ENCODE results near the gene CLEC1A. TPM values are rescaled to one million over a fixed set of nuclear protein-coding genes. Genes with fewer than 3 reads are reported as not detected.

CLEC1A gene
- polyA plus RNA-seq, 1 donor from 2014 or later: not detected

GRCh38 chr12:10113920-10114319 is 15.1 kb upstream of the CLEC1A start:
- no peak for TF ChIP-seq RAD21 (conservative IDR thresholded peaks at IDR 0.05)
- TF ChIP-seq POLR2AphosphoS5 (IDR thresholded peaks at IDR 0.05): no peak
- TF ChIP-seq MXI1 (conservative IDR thresholded peaks at IDR 0.05; ENCODE audit: poor library complexity, severe bottlenecking): no peak
- no peak overlapping the region for H3K27ac ChIP-seq (ENCODE audit: low read length)
- no peaks in the 10 kb centered on the region for H3K9me2 ChIP-seq (ENCODE audit: insufficient read depth, low read length)
- no peak overlapping the region for H3K4me2 ChIP-seq (ENCODE audit: low read length)
- H3F3A ChIP-seq (ENCODE audit: insufficient read depth, low read length, poor library complexity, severe bottlenecking): no peaks in the 10 kb centered on the region
- no peak overlapping the region for H2AFZ ChIP-seq (ENCODE audit: low read depth, low read length)
- H3K9me3 ChIP-seq (ENCODE audit: low read length): no peaks in the 10 kb centered on the region
- H3K79me2 ChIP-seq (replicated peaks; ENCODE audit: insufficient read depth, low read length): no peaks in the 10 kb centered on the region
- H3K4me3 ChIP-seq (ENCODE audit: low read length): no peak overlapping the region
- no peaks in the 10 kb centered on the region for H3K27me3 ChIP-seq (ENCODE audit: insufficient read depth, low read depth, low read length)
- H3K36me3 ChIP-seq (ENCODE audit: insufficient read depth, low read length): no peaks in the 10 kb centered on the region
- no peaks in the 10 kb centered on the region for H4K20me1 ChIP-seq (ENCODE audit: insufficient read depth)
- H3K9ac ChIP-seq (ENCODE audit: low read length): no peak overlapping the region

- Histone ChIP-seq H3K9me3 (ENCODE audit: low read length) (no peaks in the 10 kb centered on the region), H3K79me2 (replicated peaks; ENCODE audit: insufficient read depth, low read length) (no peaks in the 10 kb centered on the region), H3F3A (ENCODE audit: insufficient read depth, low read length, poor library complexity, severe bottlenecking) (no peaks in the 10 kb centered on the region), H3K4me2 (ENCODE audit: low read length) (no peak overlapping the region), H2AFZ (ENCODE audit: low read depth, low read length) (no peak overlapping the region), H3K9me2 (ENCODE audit: insufficient read depth, low read length) (no peaks in the 10 kb centered on the region), H3K36me3 (ENCODE audit: insufficient read depth, low read length) (no peaks in the 10 kb centered on the region), H3K4me3 (ENCODE audit: low read length) (no peak overlapping the region), H4K20me1 (ENCODE audit: insufficient read depth) (no peaks in the 10 kb centered on the region), H3K9ac (ENCODE audit: low read length) (no peak overlapping the region), H3K27me3 (ENCODE audit: insufficient read depth, low read depth, low read length) (no peaks in the 10 kb centered on the region), H3K27ac (ENCODE audit: low read length) (no peak overlapping the region)
- TF ChIP-seq RAD21 (conservative IDR thresholded peaks at IDR 0.05) (no peak), EZH2 (IDR thresholded peaks at IDR 0.05; ENCODE audit: borderline replicate concordance, insufficient read depth, low read length, poor library complexity, severe bottlenecking) (no peak), CTCF (IDR thresholded peaks at IDR 0.05; ENCODE audit: poor library complexity, severe bottlenecking) (no peak), TAF1 (IDR thresholded peaks at IDR 0.05; ENCODE audit: low read depth) (no peak), EP300 (conservative IDR thresholded peaks at IDR 0.05; ENCODE audit: poor library complexity, severe bottlenecking) (no peak), REST (IDR thresholded peaks at IDR 0.05; ENCODE audit: borderline replicate concordance) (no peak), POLR2AphosphoS5 (IDR thresholded peaks at IDR 0.05) (no peak), MXI1 (conservative IDR thresholded peaks at IDR 0.05; ENCODE audit: poor library complexity, severe bottlenecking) (no peak), SMC3 (conservative IDR thresholded peaks at IDR 0.05; ENCODE audit: poor library complexity) (no peak)
These were observed 14.3 kb upstream of the CLEC1A start for GRCh38 chr12:10113075-10113474.

GRCh38 chr12:10111451-10111850 is 12.7 kb upstream of the CLEC1A start:
- Histone ChIP-seq H4K20me1 (ENCODE audit: insufficient read depth) (no peaks in the 10 kb centered on the region), H3K4me2 (ENCODE audit: low read length) (no peak overlapping the region), H3K9me2 (ENCODE audit: insufficient read depth, low read length) (no peaks in the 10 kb centered on the region), H3K27ac (ENCODE audit: low read length) (no peak overlapping the region), H3K27me3 (ENCODE audit: insufficient read depth, low read depth, low read length) (no peaks in the 10 kb centered on the region), H3K9me3 (ENCODE audit: low read length) (no peaks in the 10 kb centered on the region), H3F3A (ENCODE audit: insufficient read depth, low read length, poor library complexity, severe bottlenecking) (no peaks in the 10 kb centered on the region), H3K79me2 (replicated peaks; ENCODE audit: insufficient read depth, low read length) (no peaks in the 10 kb centered on the region), H2AFZ (ENCODE audit: low read depth, low read length) (no peak overlapping the region), H3K4me3 (ENCODE audit: low read length) (no peak overlapping the region), H3K9ac (ENCODE audit: low read length) (no peak overlapping the region), H3K36me3 (ENCODE audit: insufficient read depth, low read length) (no peaks in the 10 kb centered on the region)
- TF ChIP-seq POLR2AphosphoS5 (IDR thresholded peaks at IDR 0.05) (no peak), EP300 (conservative IDR thresholded peaks at IDR 0.05; ENCODE audit: poor library complexity, severe bottlenecking) (no peak)
